SU-DHL-6 (cell line): Measurements from ENCODE around the gene CTSV.

Source experiments
- CTCF ChIP-seq: fragments of 200-600 bp; sonication (generic); IDR thresholded peaks from one replicate; pipeline ENCODE4 v1.5.1; 2017; ENCODE audit warnings: antibody characterized with exemption, mild to moderate bottlenecking, low read length, moderate library complexity; ENCODE audit not compliant: insufficient read depth, poor library complexity, severe bottlenecking
- EZH2phosphoT487 ChIP-seq: fragments of 200-600 bp; sonication (generic), shearing (Covaris generic); conservative IDR thresholded peaks from 2 replicates; pipeline ENCODE4 v1.6.1; 2018; ENCODE audit warnings: mild to moderate bottlenecking, antibody characterized with exemption, low read length, moderate library complexity, mixed read lengths

- TF ChIP-seq CTCF (no peak), EZH2phosphoT487 (no peak)
Measured at GRCh38 chr9:97059626-97060025, 20.7 kb upstream of the CTSV start.
